Activated T-helper 2 cell treated with anti-CD3 and anti-CD28 coated beads, Interferon-gamma antibody, Interleukin-2, Interleukin-4, amounts not matched to agents 10 μg/mL and 5 μg/mL and 100 μg/mL, durations not matched to agents 14 hours and 24 hours and 36 hours (primary cell): Measurements from ENCODE around the gene FBXO15. TPM values are rescaled to one million over a fixed set of nuclear protein-coding genes. Genes with fewer than 3 reads are reported as not detected.

Experiments used
- DNase-seq: peaks from one replicate; pipeline ENCODE4 v3.0.0; 2021; ENCODE audit warnings: low spot score
- H3K27ac Mint-ChIP-seq: one replicate; pipeline ENCODE4 v1.8.0; 2021; ENCODE audit warnings: mixed read lengths
- H3K27me3 Mint-ChIP-seq: one replicate; pipeline ENCODE4 v1.8.0; 2021; ENCODE audit warnings: low read depth, mixed read lengths
- H3K36me3 Mint-ChIP-seq: one replicate; pipeline ENCODE4 v1.8.0; 2021; ENCODE audit warnings: low read depth, mixed read lengths
- H3K4me1 Mint-ChIP-seq: one replicate; pipeline ENCODE4 v1.8.0; 2021; ENCODE audit warnings: low read depth, mixed read lengths
- H3K4me3 Mint-ChIP-seq: one replicate; pipeline ENCODE4 v1.8.0; 2021; ENCODE audit warnings: low read depth, mild to moderate bottlenecking, moderate library complexity, mixed read lengths
- H3K9me3 Mint-ChIP-seq: one replicate; pipeline ENCODE4 v1.8.0; 2021; ENCODE audit warnings: mixed read lengths
- intact Hi-C: fragments of 100-400 bp; cut with micrococcal nuclease; formaldehyde crosslinking; loops from one replicate; pipeline ENCODE4 v1.15.1; 2023
- total RNA-seq: library from RNA; stranded (reverse); gene quantifications from 2 replicates; pipeline ENCODE4 v1.2.3, GENCODE V29; 2022

Gene FBXO15
- total RNA-seq, 1 donor from 2014 or later = 0.91 TPM

DNA sequence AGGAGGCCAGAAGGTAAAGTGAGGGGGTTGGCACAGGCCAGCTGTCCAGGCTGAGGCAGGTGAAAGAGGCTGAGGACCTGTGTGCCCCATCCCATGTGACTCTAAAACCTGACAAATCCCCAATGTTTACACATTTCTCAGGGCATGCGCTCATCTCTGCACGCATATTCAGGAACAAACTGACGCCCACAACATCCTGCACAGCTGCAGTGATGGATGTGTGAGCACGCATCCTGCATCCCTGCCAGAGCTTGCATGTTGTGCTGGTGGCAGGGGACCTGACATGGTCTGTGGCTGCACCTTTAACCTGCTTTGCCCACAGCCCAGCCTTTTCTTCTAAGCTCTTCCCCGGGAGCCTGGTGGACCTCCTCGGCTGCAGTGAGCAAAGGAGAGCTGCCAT, 83.1 kb downstream of the FBXO15 start:
- DNase-seq = peak; percentile 52
- peaks cover 2% of the 10 kb centered on the region for H3K36me3 Mint-ChIP-seq
- H3K27me3 Mint-ChIP-seq = no peaks in the 10 kb centered on the region
- peaks cover 51% of the 10 kb centered on the region for H3K4me1 Mint-ChIP-seq
- intact Hi-C loops = loop anchor here (1.0 to 5.0 kb wide), 3 partner anchors 18 to 533 kb away; partner anchors contain the start of gene ZNF407
- H3K9me3 Mint-ChIP-seq = no peaks in the 10 kb centered on the region
- peak overlapping the region; percentile 75 for H3K27ac Mint-ChIP-seq
- peak overlapping the region; percentile 75 for H3K4me3 Mint-ChIP-seq

DNA sequence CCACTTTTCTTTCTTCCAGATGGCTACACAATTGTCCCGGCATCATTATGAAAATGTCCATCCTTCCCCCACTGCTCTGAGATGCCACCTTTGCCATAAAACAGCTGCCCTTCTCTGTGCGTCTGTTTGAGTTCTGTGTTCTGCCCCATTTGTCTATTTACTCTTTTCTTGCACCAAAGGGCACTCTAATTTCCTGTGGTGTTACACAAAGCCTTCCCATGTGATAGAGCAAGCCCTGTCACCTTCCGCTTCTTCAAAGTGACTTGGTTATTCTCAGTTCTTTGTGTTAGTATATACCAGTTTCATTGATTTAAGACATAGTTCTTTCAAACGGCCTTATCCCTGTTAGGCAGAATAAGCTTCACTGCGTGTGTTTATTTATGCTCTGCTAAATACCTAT, 84.1 kb downstream of the FBXO15 start:
- no peaks in the 10 kb centered on the region for H3K27me3 Mint-ChIP-seq
- H3K36me3 Mint-ChIP-seq = peaks cover 2% of the 10 kb centered on the region
- peak overlapping the region; percentile 75 for H3K27ac Mint-ChIP-seq
- intact Hi-C loops = loop anchor here (2.0 to 5.0 kb wide), 4 partner anchors 77 to 534 kb away; partner anchors contain the start of genes TIMM21 and ZNF407
- no peak for DNase-seq
- H3K4me3 Mint-ChIP-seq = peak overlapping the region; percentile 20
- no peaks in the 10 kb centered on the region for H3K9me3 Mint-ChIP-seq
- H3K4me1 Mint-ChIP-seq = peaks cover 51% of the 10 kb centered on the region

DNA sequence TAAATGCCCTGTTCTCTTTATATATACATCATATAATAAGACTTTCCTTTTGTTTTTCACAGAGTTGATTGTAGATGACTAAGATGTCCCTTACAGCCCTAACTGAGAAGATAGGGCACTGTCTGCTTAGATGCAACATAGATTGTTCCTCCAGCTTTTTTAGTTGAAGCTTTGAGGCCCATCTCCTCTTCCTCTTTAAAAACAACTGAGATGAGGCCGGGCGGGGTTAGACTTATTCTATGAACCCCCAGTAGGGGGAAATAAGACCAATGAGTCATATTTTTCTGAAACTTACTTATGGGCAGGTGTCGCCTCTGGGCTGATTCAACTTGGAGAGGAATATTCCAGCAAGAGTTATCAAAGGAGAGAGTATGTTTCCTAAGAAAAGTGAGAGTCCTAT, 84.6 kb downstream of the FBXO15 start:
- Mint-ChIP-seq H3K27me3 (no peaks in the 10 kb centered on the region), H3K36me3 (peaks cover 2% of the 10 kb centered on the region), H3K4me3 (no peak overlapping the region), H3K9me3 (peaks cover under 1% of the 10 kb centered on the region), H3K27ac (peak overlapping the region; percentile 75), H3K4me1 (peaks cover 51% of the 10 kb centered on the region)
- DNase-seq = peak; percentile 25
- intact Hi-C loops = loop anchor here (2.0 to 5.0 kb wide), 4 partner anchors 78 to 534 kb away; partner anchors contain the start of genes TIMM21 and ZNF407

DNA sequence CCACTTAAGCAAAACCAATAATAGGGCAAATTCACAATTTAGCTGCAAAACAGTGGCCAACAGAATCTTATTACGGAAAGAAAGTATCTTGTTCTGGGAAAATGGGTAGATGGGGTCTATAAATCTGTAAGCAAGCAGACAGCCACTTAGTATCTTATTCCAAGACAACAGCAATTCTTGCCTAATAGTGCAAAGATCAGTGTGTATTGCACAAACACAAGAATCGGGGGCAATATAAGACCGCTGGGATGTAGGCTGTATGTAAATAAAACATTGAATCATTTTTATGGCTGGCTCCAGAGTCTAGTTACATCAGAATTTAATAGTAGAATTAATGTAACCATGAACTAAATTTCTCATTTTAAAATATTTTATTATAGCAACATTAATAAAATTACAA, 85.6 kb downstream of the FBXO15 start:
- no peaks in the 10 kb centered on the region for H3K27me3 Mint-ChIP-seq
- peaks cover 51% of the 10 kb centered on the region for H3K4me1 Mint-ChIP-seq
- H3K4me3 Mint-ChIP-seq = no peak overlapping the region
- intact Hi-C loops = loop anchor here (2.0 to 5.0 kb wide), 4 partner anchors 79 to 535 kb away; partner anchors contain the start of genes TIMM21 and ZNF407
- H3K9me3 Mint-ChIP-seq = peaks cover 9% of the 10 kb centered on the region
- H3K36me3 Mint-ChIP-seq = peaks cover 7% of the 10 kb centered on the region
- DNase-seq = no peak
- no peak overlapping the region for H3K27ac Mint-ChIP-seq

DNA sequence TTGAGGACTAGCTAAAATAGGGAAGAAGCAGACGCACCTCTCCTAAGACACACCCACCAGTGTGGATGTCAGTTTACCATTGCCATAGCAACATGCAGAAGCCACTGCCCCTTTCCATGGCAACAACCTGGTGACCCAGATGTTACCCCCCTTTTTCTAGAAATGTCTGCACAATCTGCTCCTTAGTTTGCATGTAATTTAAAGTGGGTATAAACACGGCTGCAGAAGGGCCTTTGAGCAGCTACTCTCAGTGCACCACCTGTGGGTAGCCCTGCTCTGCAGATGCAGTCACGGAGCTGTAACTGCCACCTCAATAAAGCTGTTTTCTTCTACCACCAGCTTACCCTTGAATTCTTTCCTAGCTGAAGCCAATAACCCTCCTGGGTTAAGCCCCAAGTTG, 87.1 kb downstream of the FBXO15 start:
- H3K4me3 Mint-ChIP-seq = no peak overlapping the region
- DNase-seq = no peak
- peaks cover 19% of the 10 kb centered on the region for H3K9me3 Mint-ChIP-seq
- intact Hi-C loops = loop anchor here (5.0 kb wide), 1 partner anchor 537 kb away; the partner anchor contains the start of gene ZNF407
- no peak overlapping the region for H3K27ac Mint-ChIP-seq
- peaks cover 19% of the 10 kb centered on the region for H3K36me3 Mint-ChIP-seq
- no peaks in the 10 kb centered on the region for H3K27me3 Mint-ChIP-seq
- H3K4me1 Mint-ChIP-seq = peaks cover 44% of the 10 kb centered on the region

DNA sequence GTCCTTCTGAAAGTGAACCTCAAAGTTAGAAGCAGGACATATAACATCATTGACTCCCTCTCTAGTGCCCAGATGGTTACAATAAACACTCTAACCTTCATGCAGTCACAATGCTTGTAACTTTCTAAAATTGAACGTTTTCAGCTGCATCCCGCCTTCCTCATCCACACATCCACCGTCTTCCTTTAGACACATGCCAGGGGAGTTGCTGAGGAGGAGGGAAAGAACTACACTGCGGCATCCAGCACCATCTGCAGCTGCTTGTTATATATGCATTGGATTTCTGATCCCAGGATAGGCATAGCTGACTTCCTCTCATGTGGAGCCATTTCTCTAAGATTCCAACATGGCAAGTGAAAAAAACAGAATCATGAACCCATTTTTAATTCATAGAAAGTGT, 96.8 kb downstream of the FBXO15 start:
- Mint-ChIP-seq H3K27me3 (no peaks in the 10 kb centered on the region), H3K27ac (no peak overlapping the region), H3K4me1 (peaks cover 2% of the 10 kb centered on the region), H3K4me3 (no peak overlapping the region), H3K36me3 (peaks cover 17% of the 10 kb centered on the region), H3K9me3 (peaks cover 20% of the 10 kb centered on the region)
- intact Hi-C loops = no loop called here
- DNase-seq = no peak

DNA sequence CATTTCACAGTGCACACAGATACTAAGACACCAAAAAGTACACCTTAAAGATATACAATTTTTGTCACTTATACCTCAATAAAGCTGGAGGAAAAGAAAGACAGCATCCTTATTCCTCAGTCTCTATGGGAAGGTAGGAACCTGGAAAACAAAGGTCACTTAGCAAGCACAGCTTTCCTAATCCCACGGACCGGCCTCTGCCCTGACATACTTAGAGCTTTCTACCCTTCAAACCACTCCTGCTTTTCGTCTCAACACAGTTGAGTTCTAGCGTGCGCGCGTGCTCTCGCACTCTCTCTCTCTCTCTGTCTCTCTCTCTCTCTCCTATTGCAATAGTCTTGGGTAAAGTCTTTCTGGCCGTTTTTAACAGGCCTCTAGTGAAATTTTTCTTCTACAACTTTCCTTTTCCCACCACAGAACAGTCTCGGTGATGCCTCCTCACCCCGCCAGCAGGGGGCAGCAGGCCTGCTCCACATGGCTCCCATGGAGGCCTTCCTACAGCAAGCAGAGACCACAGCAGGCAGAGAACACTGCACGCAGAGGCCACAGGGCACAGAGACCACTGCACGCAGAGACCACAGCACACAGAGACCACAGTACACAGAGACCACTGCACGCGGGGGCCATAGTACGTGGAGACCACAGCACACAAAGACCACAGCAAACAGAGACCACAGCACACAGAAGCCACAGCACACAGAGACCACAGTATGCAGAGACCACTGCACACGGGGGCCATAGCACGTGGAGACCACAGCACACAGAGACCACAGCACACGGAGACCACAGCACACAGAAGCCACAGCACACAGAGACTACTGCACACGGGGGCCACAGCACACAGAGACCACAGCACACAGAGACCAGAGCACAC, 106.9 kb downstream of the FBXO15 start:
- DNase-seq = peak; percentile 56

DNA sequence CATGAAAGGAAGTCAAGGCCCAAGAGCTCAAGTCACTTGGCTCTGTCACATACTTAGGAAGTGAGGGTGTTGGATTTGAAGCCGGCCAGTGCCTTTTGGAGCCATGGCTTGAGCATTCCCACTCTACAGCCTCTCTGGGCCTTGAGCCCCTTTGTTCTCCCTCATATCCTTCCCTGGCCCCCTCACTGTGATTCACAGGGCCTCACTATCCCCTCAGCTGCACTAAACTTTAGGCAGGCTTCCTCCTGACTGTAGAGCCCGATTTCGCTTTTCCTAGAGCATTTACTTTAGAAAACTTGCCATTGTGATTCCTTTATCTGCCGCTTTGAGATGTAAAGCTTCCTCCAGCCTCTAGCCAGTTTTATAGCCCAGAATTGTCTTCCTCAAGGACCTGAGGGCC, 107.6 kb downstream of the FBXO15 start:
- no peaks in the 10 kb centered on the region for H3K36me3 Mint-ChIP-seq
- H3K27ac Mint-ChIP-seq = no peak overlapping the region
- no peak for DNase-seq
- no peaks in the 10 kb centered on the region for H3K27me3 Mint-ChIP-seq
- intact Hi-C loops = loop anchor here (1.0 to 2.0 kb wide), 3 partner anchors 42 to 301 kb away; no protein-coding TSS in a partner anchor
- no peaks in the 10 kb centered on the region for H3K9me3 Mint-ChIP-seq
- H3K4me3 Mint-ChIP-seq = no peak overlapping the region
- no peaks in the 10 kb centered on the region for H3K4me1 Mint-ChIP-seq

More for the DNA sequence above, 106.9 kb downstream of the FBXO15 start:
- intact Hi-C loops = loop anchor here (1.0 to 2.0 kb wide), 4 partner anchors 24 to 300 kb away; no protein-coding TSS in a partner anchor
- no peak overlapping the region for H3K4me3 Mint-ChIP-seq
- no peaks in the 10 kb centered on the region for H3K27me3 Mint-ChIP-seq
- no peaks in the 10 kb centered on the region for H3K9me3 Mint-ChIP-seq
- H3K4me1 Mint-ChIP-seq = no peaks in the 10 kb centered on the region
- no peak overlapping the region for H3K27ac Mint-ChIP-seq
- no peaks in the 10 kb centered on the region for H3K36me3 Mint-ChIP-seq

DNA sequence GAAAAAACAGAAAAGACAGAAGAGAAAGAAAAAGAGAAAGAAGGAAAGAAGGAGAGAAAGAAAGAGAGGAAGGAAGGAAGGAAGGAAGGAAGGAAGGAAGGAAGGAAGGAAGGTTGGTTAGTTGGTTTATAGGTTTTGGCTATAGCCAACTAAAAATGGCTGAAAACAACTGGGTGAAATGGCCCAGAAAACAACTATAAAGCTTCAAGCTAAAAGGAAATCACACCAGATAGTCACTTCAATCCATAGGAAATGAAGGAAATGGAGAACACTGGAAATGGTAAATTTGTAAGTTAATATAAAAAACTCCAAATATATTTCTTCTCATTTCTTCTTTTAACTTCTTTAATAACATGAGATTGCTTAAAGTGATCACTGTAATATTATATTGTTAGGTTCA, 118.5 kb downstream of the FBXO15 start:
- Mint-ChIP-seq H3K4me3 (no peak overlapping the region), H3K36me3 (no peaks in the 10 kb centered on the region), H3K4me1 (peaks cover 7% of the 10 kb centered on the region)

More for the DNA sequence above, 118.5 kb downstream of the FBXO15 start:
- Mint-ChIP-seq H3K9me3 (no peaks in the 10 kb centered on the region), H3K27me3 (peaks cover 4% of the 10 kb centered on the region), H3K27ac (no peak overlapping the region)
- no peak for DNase-seq
- intact Hi-C loops = no loop called here

Other genes starting within 250 kb of the FBXO15 start
- gene TIMM21, start 689 bp upstream of the FBXO15 start, total RNA-seq = 48.3 and 50.0 TPM in 2 replicates
- gene CYB5A, start 144.1 kb upstream of the FBXO15 start, total RNA-seq = 36.8 and 37.9 TPM in 2 replicates
- gene C18orf63, start 168.0 kb upstream of the FBXO15 start, total RNA-seq = not detected in 2 replicates